ENCODE data around the gene GFI1.
"Not testable (repeated sequence)": the region's sequence is repeated elsewhere in the genome, so short reads cannot be mapped to it uniquely, and the experiment has no call there.

Gene GFI1

GRCh38 chr1:92465256-92465647, 21.5 kb downstream of the GFI1 start:
- no peak for DNase-seq (ENCODE audit: low read depth)

- DNase-seq (ENCODE audit: low read depth) = no peak
Observed at GRCh38 chr1:92464588-92465255, 22.0 kb downstream of the GFI1 start.

- no peak for DNase-seq (ENCODE audit: low read depth)
Observed at GRCh38 chr1:92461364-92462097, 25.2 kb downstream of the GFI1 start.

- DNase-seq (ENCODE audit: low read depth) = no peak
Observed at GRCh38 chr1:92459871-92460320, 26.8 kb downstream of the GFI1 start.

- no peak for DNase-seq (ENCODE audit: low read depth)
Observed at GRCh38 chr1:92458146-92458545, 28.6 kb downstream of the GFI1 start.

GRCh38 chr1:92447976-92448375, 38.7 kb downstream of the GFI1 start:
- DNase-seq (ENCODE audit: low read depth) = no peak

- no peak for DNase-seq (ENCODE audit: low read depth)
Observed at GRCh38 chr1:92447033-92447681, 39.6 kb downstream of the GFI1 start.

- DNase-seq (ENCODE audit: low read depth) = no peak
Observed at GRCh38 chr1:92446546-92446945, 40.2 kb downstream of the GFI1 start.

GRCh38 chr1:92445865-92446264, 40.9 kb downstream of the GFI1 start:
- DNase-seq (ENCODE audit: low read depth) = no peak

- DNase-seq (ENCODE audit: low read depth) = no peak
Observed at GRCh38 chr1:92444351-92444750, 42.4 kb downstream of the GFI1 start.

- no peak for DNase-seq (ENCODE audit: low read depth)
Observed at GRCh38 chr1:92443893-92444292, 42.8 kb downstream of the GFI1 start.

GRCh38 chr1:92442351-92442750, 44.4 kb downstream of the GFI1 start:
- DNase-seq (ENCODE audit: low read depth) = no peak

- DNase-seq (ENCODE audit: low read depth) = no peak
Observed at GRCh38 chr1:92441697-92442342, 44.9 kb downstream of the GFI1 start.

- DNase-seq (ENCODE audit: low read depth) = no peak
Observed at GRCh38 chr1:92441316-92441696, 45.4 kb downstream of the GFI1 start.

GRCh38 chr1:92439291-92439690, 47.4 kb downstream of the GFI1 start:
- no peak for DNase-seq (ENCODE audit: low read depth)

- DNase-seq (ENCODE audit: low read depth) = not testable (repeated sequence)
Observed at GRCh38 chr1:92434572-92434971, 52.2 kb downstream of the GFI1 start.

- DNase-seq (ENCODE audit: low read depth) = no peak
Observed at GRCh38 chr1:92430030-92430429, 56.7 kb downstream of the GFI1 start.

GRCh38 chr1:92425617-92426016, 61.1 kb downstream of the GFI1 start:
- DNase-seq (ENCODE audit: low read depth) = no peak
